Measurements from ENCODE around the gene SPNS2. TPM values are rescaled to one million over a fixed set of nuclear protein-coding genes. Genes with fewer than 3 reads are reported as not detected.

SPNS2 gene
- total RNA-seq, 1 donor from 2014 or later, result 187 TPM

DNA sequence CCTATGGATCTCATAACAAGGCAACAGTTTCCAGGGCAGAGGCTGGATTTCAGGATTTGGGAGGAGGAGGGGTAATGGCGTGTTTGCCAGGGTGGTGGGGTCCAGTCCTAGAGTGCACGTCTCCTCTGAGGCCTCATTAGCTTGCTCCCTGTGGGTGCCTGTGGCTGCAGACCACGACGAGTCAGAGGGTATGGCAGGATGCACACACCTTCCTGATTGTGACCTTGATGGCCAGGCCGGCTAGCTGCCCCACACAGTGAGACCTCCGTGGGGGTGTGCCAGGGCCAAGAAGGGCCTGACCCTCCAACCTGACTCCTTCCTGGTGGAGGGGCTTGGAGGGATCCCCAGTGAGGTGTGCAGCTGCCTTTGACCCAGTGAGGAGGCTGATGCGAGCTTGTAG lies 81.6 kb downstream of the SPNS2 start:
- Mint-ChIP-seq H3K4me1 (ENCODE audit: unreplicated experiment) (peaks cover 11% of the 10 kb centered on the region), H3K27me3 (ENCODE audit: unreplicated experiment) (peaks cover 12% of the 10 kb centered on the region), H3K36me3 (ENCODE audit: low read depth, unreplicated experiment) (no peaks in the 10 kb centered on the region), H3K4me3 (ENCODE audit: unreplicated experiment) (no peak overlapping the region), H3K9me3 (ENCODE audit: unreplicated experiment) (no peaks in the 10 kb centered on the region), H3K27ac (ENCODE audit: unreplicated experiment) (no peak overlapping the region)
- no peak for DNase-seq (ENCODE audit: low spot score)
- TF ChIP-seq, protein P1, sequence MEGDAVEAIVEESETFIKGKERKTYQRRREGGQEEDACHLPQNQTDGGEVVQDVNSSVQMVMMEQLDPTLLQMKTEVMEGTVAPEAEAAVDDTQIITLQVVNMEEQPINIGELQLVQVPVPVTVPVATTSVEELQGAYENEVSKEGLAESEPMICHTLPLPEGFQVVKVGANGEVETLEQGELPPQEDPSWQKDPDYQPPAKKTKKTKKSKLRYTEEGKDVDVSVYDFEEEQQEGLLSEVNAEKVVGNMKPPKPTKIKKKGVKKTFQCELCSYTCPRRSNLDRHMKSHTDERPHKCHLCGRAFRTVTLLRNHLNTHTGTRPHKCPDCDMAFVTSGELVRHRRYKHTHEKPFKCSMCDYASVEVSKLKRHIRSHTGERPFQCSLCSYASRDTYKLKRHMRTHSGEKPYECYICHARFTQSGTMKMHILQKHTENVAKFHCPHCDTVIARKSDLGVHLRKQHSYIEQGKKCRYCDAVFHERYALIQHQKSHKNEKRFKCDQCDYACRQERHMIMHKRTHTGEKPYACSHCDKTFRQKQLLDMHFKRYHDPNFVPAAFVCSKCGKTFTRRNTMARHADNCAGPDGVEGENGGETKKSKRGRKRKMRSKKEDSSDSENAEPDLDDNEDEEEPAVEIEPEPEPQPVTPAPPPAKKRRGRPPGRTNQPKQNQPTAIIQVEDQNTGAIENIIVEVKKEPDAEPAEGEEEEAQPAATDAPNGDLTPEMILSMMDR (IDR thresholded peaks at IDR 0.05; ENCODE audit: unreplicated experiment), result no peak

DNA sequence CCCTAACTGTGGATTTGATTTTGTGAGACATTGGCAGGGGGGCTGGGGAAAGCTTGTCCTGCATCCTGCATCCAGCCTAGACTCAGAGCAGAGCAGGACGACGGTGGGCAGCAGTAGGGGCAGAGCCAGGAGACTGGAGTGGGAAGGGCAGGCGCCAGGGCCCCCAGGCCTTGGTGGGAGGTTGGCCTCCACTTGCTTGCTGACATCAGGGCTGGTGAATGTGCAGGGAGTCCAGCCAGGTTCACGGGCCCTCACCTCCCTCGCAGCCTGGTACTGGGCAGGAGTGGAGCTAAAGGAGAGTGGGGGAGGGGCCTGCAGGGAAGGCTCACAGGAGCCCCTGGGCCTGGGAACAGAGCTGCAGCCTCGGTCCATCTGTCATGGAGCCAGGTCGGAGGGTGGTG lies 83.4 kb downstream of the SPNS2 start:
- Mint-ChIP-seq H3K4me3 (ENCODE audit: unreplicated experiment) (no peak overlapping the region), H3K27me3 (ENCODE audit: unreplicated experiment) (peaks cover 25% of the 10 kb centered on the region), H3K27ac (ENCODE audit: unreplicated experiment) (no peak overlapping the region), H3K4me1 (ENCODE audit: unreplicated experiment) (peaks cover 9% of the 10 kb centered on the region), H3K36me3 (ENCODE audit: low read depth, unreplicated experiment) (no peaks in the 10 kb centered on the region), H3K9me3 (ENCODE audit: unreplicated experiment) (no peaks in the 10 kb centered on the region)
- TF ChIP-seq, protein P1 (IDR thresholded peaks at IDR 0.05; ENCODE audit: unreplicated experiment), result no peak
- no peak for DNase-seq (ENCODE audit: low spot score)

GRCh38 chr17:4582691-4583090 lies 84.0 kb downstream of the SPNS2 start:
- Mint-ChIP-seq H3K27me3 (ENCODE audit: unreplicated experiment) (peaks cover 25% of the 10 kb centered on the region), H3K36me3 (ENCODE audit: low read depth, unreplicated experiment) (no peaks in the 10 kb centered on the region), H3K4me1 (ENCODE audit: unreplicated experiment) (peaks cover 9% of the 10 kb centered on the region), H3K27ac (ENCODE audit: unreplicated experiment) (no peak overlapping the region), H3K9me3 (ENCODE audit: unreplicated experiment) (no peaks in the 10 kb centered on the region), H3K4me3 (ENCODE audit: unreplicated experiment) (no peak overlapping the region)
- DNase-seq (ENCODE audit: low spot score), result no peak
- TF ChIP-seq, protein P1 (IDR thresholded peaks at IDR 0.05; ENCODE audit: unreplicated experiment), result no peak

DNA sequence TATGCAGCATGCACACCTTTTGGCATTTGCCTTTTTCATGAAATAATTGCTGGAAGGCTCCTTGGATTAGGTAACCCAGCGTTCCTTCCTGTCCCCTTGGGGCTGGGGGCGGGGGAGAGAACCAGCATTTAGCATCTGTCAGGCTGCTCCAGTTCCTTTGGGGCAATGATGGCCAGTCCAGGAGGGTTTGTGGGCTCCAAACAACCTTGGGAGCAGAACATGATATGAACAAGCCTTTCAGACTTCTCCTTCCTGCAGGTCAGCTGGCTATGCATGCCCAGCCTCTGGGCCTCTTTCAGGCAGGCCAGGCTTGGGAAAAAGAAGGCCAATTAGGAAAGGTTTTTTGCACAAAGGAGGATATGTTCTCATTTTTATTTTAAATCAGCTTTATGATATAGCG lies 84.5 kb downstream of the SPNS2 start:
- H3K27ac Mint-ChIP-seq (ENCODE audit: unreplicated experiment), result no peak overlapping the region
- TF ChIP-seq, protein P1 (IDR thresholded peaks at IDR 0.05; ENCODE audit: unreplicated experiment), result no peak
- H3K27me3 Mint-ChIP-seq (ENCODE audit: unreplicated experiment), result peaks cover 25% of the 10 kb centered on the region
- no peaks in the 10 kb centered on the region for H3K9me3 Mint-ChIP-seq (ENCODE audit: unreplicated experiment)
- peaks cover 9% of the 10 kb centered on the region for H3K4me1 Mint-ChIP-seq (ENCODE audit: unreplicated experiment)
- no peak for DNase-seq (ENCODE audit: low spot score)
- peak overlapping the region; percentile 89 for H3K4me3 Mint-ChIP-seq (ENCODE audit: unreplicated experiment)
- H3K36me3 Mint-ChIP-seq (ENCODE audit: low read depth, unreplicated experiment), result no peaks in the 10 kb centered on the region

DNA sequence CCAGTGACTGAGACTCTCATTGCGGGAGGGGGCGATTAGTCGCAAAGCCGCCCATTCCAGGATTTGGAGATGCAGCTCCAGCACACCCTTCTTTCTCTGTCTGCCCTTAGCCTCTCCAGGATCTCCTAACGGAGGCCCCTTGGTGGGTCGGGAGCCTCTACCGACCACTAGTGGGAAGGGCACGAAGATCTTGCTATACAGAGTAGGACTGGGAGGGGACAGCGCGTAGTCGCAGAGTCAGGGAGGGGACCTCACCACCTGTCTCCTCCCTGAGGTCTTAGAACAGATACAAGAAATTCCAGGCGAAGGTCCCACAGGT lies 85.1 kb downstream of the SPNS2 start:
- peak overlapping the region; percentile 89 for H3K4me3 Mint-ChIP-seq (ENCODE audit: unreplicated experiment)
- H3K27me3 Mint-ChIP-seq (ENCODE audit: unreplicated experiment), result peaks cover 25% of the 10 kb centered on the region
- no peaks in the 10 kb centered on the region for H3K36me3 Mint-ChIP-seq (ENCODE audit: low read depth, unreplicated experiment)
- H3K27ac Mint-ChIP-seq (ENCODE audit: unreplicated experiment), result no peak overlapping the region
- no peaks in the 10 kb centered on the region for H3K9me3 Mint-ChIP-seq (ENCODE audit: unreplicated experiment)
- TF ChIP-seq, protein P1 (IDR thresholded peaks at IDR 0.05; ENCODE audit: unreplicated experiment), result no peak
- peaks cover 9% of the 10 kb centered on the region for H3K4me1 Mint-ChIP-seq (ENCODE audit: unreplicated experiment)
- DNase-seq (ENCODE audit: low spot score), result peak; percentile 59
